ENCODE measurements around the gene HCK.

- TF ChIP-seq TAF1 (IDR thresholded peaks at IDR 0.05; ENCODE audit: borderline replicate concordance, insufficient read depth, low read length) (no peak), POLR2AphosphoS5 (IDR thresholded peaks at IDR 0.05; ENCODE audit: low read depth, low read length) (no peak), REST (IDR thresholded peaks at IDR 0.05; ENCODE audit: insufficient read depth in 1 of 2, low read depth in 2 of 2, low read length in 2 of 2) (no peak), SIN3A (IDR thresholded peaks at IDR 0.05; ENCODE audit: borderline replicate concordance, insufficient read depth, low read length) (no peak), FOXP2 (optimal IDR thresholded peaks at IDR 0.05; ENCODE audit: borderline replicate concordance, extremely low read depth, extremely low read length, insufficient read depth) (no peak)
Observed at GRCh38 chr20:32110727-32111126, 58.7 kb downstream of the HCK start.

All from PFSK-1 (cell line).